T-helper 2 cell (primary cell): ENCODE measurements around the gene RYR2.
"Not testable (repeated sequence)": the region's sequence is repeated elsewhere in the genome, so short reads cannot be mapped to it uniquely, and the experiment has no call there.

Experiments
- DNase-seq, 5 experiments: peaks; one replicate each; pipeline versions ENCODE4 v3.0.0 to v3.0.0-alpha.2; 2012 to 2022

The RYR2 gene

GRCh38 chr1:237809099-237809498, 767.1 kb downstream of the RYR2 start:
- no peak for DNase-seq

GRCh38 chr1:237811633-237812032, 769.6 kb downstream of the RYR2 start:
- peak in 1 of 5 experiments; percentile 67 for DNase-seq

- no peak for DNase-seq
Observed at GRCh38 chr1:237812061-237812460, 770.1 kb downstream of the RYR2 start.

- DNase-seq: peak in 1 of 5 experiments; percentile 36
Observed at GRCh38 chr1:237814319-237814924, 772.4 kb downstream of the RYR2 start.

- DNase-seq: no peak
Observed at GRCh38 chr1:237817277-237817676, 775.3 kb downstream of the RYR2 start.

- not testable (repeated sequence) for DNase-seq
Observed at GRCh38 chr1:237820634-237821033, 778.6 kb downstream of the RYR2 start.

- no peak for DNase-seq
Observed at GRCh38 chr1:237832858-237833257, 790.9 kb downstream of the RYR2 start.

GRCh38 chr1:237834048-237834447, 792.1 kb downstream of the RYR2 start:
- no peak for DNase-seq

GRCh38 chr1:237834461-237834860, 792.5 kb downstream of the RYR2 start:
- DNase-seq: no peak

- no peak for DNase-seq
Observed at GRCh38 chr1:237838320-237838719, 796.3 kb downstream of the RYR2 start.

- DNase-seq: no peak
Observed at GRCh38 chr1:237838904-237839534, 797.0 kb downstream of the RYR2 start.

GRCh38 chr1:237841485-237841884, 799.5 kb downstream of the RYR2 start:
- no peak for DNase-seq

- not testable (repeated sequence) for DNase-seq
Observed at GRCh38 chr1:237843516-237843915, 801.5 kb downstream of the RYR2 start.

GRCh38 chr1:237851210-237851845, 809.3 kb downstream of the RYR2 start:
- DNase-seq: peak in 1 of 5 experiments; percentile 44

- no peak for DNase-seq
Observed at GRCh38 chr1:237852342-237852741, 810.4 kb downstream of the RYR2 start.

- no peak for DNase-seq
Observed at GRCh38 chr1:237857455-237857854, 815.5 kb downstream of the RYR2 start.

- DNase-seq: no peak
Observed at GRCh38 chr1:237858992-237859391, 817.0 kb downstream of the RYR2 start.

- no peak for DNase-seq
Observed at GRCh38 chr1:237861944-237862343, 820.0 kb downstream of the RYR2 start.

GRCh38 chr1:237863234-237863633, 821.2 kb downstream of the RYR2 start:
- no peak for DNase-seq

- DNase-seq: peak in 1 of 5 experiments; percentile 10
Observed at GRCh38 chr1:237864338-237865244, 822.6 kb downstream of the RYR2 start.

GRCh38 chr1:237867380-237867888, 825.5 kb downstream of the RYR2 start:
- DNase-seq: no peak

- DNase-seq: no peak
Observed at GRCh38 chr1:237868817-237869600, 827.0 kb downstream of the RYR2 start.
